Right lobe of liver (tissue), 4 donors: ENCODE data around the gene SMIM44.

ENCODE experiments used
- CTCF ChIP-seq, 4 donors: fragments of 200-600 bp in 3 of 4; fragments of 450-650 bp in 1 of 4; IDR thresholded peaks; one replicate each; pipeline versions ENCODE4 v1.5.1 to v1.8.0; 2016 to 2022; ENCODE audit warnings: antibody characterized with exemption in 4 of 4, mild to moderate bottlenecking in 2 of 4
- POLR2A ChIP-seq: fragments of 450-650 bp; IDR thresholded peaks from one replicate; pipeline ENCODE4 v1.6.1; 2017; ENCODE audit warnings: antibody characterized with exemption, mild to moderate bottlenecking
- donor health status: DM: no; HTN: no; CAD: no.
- donor health status: DM: no; HTN: no; CAD: no.
- donor health status: DM: no; HTN: yes; CAD: no.

GRCh38 chr19:3526507-3527237 lies 43.4 kb upstream of the SMIM44 start:
- TF ChIP-seq POLR2A (no peak), CTCF (IDR thresholded peaks at IDR 0.05) (no peak)
